HT1080 (cell line): ENCODE measurements around the gene TDRD3. TPM values are rescaled to one million over a fixed set of nuclear protein-coding genes. Genes with fewer than 3 reads are reported as not detected.
A peak's percentile ranks its signal among the peaks of the same experiment; 100 is the strongest.
"Not testable (repeated sequence)": the region's sequence is repeated elsewhere in the genome, so short reads cannot be mapped to it uniquely, and the experiment has no call there.

Experiments used
- DNase-seq: peaks from one replicate; pipeline ENCODE4 v3.0.0-alpha.2; 2015; ENCODE audit warnings: low read depth
- total RNA-seq: library from RNA; depleted of rRNA; stranded (reverse); fragments of >200 nt; shearing (Covaris generic); gene quantifications from 2 replicates; pipeline ENCODE4 v1.2.3, GENCODE V29; 2014

TDRD3 gene
- total RNA-seq, 1 experiment from 2014 or later, result 10.7 TPM

DNA sequence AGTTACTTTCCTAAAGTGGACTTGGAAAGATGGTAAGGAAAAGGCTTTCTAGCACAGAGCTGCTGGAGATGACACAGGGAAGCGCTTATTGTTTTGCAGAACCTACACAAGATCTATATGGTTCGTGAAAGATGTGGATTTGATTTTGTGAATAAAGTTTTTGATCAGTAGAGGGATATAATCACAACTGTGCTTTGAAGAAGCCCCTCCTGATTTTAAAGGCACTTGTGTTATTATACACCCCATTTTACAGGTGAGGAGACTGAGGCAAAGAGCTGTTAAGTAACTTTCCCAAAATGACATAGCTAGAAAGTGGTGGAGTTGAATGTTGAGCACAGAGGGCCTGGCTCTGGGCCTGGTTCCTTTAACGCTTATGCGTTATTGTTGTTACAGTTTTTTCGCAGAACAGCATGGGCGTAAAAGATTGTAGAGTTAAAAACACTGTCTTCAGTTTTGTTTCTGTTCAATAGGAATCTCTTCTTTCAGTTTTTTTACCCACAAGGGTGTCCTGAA, 1.4 kb downstream of the TDRD3 start:
- no peak for DNase-seq

DNA sequence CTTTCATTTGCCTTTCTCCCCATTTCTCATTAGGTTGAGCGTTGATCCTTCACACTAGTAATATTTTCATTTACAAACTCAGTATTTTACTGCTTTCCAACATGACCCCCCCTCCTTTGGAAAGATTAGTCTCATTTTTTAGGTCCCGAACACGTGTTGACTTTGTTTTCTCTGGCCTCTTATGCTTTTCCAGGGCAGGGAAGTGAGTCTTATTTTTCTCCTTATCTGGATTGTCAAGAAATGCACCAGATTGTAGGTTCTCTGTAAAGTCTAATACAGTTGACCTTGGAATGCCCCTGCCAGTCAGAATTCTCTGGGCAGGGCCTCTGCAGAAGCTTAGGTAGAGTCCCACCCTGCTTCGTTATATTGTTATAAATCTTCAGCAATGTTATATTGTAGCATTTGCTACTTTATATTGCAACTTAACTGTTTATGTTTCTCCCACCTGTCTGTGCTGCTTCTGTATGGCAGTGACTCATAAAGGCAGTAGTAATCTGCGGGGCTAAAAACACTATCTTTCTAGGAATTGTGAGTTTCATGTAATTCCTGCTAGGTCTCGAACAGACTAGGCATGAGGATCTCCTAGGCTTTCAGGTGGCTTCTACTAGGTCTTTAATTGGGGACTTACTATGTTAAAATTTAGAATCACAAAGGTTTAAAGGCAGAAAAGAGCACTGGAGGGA, 2.0 kb downstream of the TDRD3 start:
- DNase-seq, result no peak

DNA sequence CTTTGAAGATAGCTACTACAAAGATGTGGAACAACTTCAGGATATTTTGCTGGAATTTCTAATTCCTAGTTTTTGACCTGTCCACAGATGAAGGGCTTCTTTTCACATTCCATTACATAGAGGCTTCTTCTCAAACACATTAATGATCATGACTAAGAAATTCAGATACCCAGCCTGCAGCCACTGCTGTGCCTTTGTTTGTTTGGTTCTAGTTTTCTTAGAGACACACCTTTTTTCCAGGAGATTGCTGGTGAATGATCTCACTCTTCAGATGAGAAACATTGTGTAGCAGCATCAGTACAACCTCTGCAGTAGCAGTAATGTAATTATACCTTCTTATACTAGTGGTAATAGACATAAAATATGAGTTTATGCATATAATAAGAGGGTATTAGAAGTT, 5.0 kb downstream of the TDRD3 start:
- peak; percentile 20 for DNase-seq

DNA sequence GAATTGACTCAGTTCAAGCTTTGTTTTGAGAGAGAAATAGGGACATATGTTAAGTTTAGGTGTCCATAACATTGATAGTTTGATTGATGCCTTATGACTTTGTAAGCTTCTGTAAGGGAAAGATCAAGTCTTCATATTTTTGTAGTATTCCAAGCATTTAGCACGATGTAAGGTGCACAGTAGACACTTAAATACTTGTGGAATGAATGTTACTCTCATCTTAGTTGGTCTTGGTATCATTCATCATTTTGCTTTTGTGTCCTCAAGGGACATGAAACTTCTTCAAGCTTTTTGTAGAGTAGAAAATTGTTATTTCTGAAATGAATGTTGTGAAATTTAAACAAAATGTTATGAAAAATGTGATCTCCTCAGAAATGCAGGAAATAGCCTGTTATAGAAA, 10.1 kb downstream of the TDRD3 start:
- DNase-seq, result no peak

DNA sequence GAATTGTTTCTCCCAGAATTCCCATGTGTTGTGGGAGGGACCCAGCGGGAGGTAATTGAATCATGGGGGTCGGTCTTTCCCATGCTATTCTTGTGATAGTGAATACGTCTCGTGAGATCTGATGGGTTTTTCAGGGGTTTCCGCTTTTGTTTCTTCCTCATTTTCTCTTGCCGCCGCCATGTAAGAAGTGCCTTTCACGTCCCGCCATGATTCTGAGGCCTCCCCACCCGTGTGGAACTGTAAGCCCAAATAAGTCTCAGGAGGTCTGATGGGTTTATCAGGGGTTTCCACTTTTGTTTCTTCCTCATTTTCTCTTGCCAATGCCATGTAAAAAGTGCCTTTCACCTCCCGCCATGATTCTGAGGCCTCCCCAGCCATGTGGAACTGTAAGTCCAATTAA, 10.8 kb downstream of the TDRD3 start:
- DNase-seq, result not testable (repeated sequence)

DNA sequence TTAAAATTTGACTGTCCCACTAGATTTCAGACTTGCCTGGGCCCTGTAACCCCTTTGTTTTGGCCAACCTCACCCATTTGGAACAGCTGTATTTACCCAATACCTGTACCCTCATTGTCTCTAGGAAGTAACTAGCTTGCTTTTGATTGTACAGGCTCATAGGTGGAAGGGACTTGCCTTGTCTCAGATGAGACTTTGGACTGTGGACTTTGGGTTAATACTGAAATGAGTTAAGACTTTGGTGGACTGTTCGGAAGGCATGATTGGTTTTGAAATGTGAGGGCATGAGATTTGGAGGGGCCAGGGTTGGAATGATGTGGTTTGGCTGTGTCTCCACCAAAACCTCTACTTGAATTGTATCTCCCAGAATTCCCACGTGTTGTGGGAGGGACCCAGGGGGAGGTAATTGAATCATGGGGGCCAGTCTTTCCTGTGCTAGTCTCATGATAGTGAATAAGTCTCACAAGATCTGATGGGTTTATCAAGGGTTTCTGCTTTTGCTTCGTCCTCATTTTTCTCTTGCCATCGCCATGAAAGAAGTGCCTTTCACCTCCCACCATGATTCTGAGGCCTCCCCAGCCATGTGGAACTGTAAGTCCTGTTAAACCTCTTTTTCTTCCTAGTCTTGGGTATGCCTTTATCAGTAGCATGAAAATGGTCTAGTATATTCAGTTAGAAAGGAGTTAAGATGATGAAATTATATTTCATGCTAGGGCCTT, 12.7 kb downstream of the TDRD3 start:
- DNase-seq, result not testable (repeated sequence)

DNA sequence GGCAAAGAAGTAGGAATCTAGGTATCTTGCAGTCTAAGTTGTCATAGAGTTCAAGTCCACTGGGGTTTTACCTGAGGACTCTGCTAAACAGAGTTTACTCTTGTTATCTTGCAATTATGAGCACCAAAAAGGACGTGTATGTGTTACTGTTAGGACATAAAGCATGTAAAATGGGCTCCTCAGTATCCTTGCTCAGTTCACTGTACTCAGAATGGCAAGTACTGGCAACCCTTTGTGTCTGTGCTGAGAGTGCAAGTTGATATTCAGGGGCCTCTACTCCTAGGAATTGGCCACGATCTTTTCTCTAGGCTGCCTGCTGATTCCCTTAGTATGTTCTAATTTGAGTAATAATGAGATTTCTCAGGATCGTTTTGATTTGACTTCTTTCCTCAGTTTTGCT, 13.3 kb downstream of the TDRD3 start:
- DNase-seq, result no peak

DNA sequence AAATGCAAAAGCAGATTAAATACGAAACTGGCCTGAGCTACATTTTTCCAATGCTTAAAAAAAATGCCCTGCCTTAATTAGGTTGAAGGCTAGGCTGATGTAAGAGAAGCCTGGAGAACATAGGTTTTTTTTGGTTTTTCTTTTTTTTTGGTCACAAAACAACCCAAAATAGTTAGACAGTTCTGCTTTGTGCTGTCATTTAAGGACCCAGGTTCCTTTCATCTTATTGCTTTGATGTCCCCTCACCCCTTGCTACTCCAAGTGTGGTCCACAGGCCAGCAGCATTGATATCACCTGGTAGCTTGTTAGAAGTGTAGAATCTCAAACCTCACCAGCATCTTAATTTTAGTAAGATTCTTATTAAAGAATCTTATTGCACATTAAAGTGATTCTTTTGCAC, 14.4 kb downstream of the TDRD3 start:
- no peak for DNase-seq

DNA sequence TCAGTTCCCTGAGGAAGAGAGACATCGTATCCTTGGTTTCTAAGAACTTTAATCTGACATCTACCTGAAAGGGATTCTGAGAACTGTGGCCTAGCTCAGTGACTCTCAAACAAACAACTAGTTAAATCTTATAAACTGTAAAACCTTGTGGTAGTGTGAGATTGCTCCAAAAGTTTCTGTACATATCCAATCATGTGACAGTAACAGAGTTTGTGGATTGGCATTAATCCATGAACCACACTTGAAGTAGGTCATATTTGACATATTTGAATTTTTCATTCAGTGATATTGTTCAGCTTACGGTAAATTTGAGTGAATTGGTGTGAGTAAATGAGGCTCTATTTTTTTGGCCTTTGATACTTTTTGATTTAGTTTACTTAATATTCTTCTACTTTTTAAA, 15.0 kb downstream of the TDRD3 start:
- no peak for DNase-seq

DNA sequence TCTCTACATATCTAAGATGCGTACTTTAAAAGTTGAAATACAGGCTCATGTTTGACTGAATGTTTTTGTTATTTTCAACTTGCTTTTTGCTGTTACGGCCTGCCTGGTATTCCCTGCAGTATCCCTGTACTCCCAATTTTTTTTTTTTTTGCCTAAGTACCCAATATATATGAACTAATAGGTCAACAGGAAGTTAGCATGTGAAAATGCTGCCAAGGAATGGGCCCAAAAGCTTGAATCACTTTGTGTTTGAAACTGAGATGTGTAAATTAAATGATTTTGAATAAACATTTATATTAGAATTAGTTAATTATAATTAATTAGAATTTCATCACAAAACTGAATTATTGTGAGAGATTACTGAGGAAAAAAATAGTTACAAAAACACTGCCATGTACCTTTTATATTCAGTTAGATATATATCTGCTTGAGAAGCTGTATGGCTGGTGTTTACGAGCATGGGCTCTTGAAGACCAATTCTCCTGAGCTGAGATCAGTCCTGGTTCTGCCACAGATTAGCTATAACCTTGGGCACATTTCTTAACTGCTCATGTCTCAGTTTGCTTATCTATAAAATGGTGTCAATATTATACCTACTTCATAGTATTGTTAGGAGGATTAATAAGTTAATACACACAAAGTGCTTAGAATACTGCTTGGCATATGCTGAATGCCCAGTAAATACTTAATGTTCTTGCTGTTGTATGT, 16.0 kb downstream of the TDRD3 start:
- DNase-seq, result no peak

DNA sequence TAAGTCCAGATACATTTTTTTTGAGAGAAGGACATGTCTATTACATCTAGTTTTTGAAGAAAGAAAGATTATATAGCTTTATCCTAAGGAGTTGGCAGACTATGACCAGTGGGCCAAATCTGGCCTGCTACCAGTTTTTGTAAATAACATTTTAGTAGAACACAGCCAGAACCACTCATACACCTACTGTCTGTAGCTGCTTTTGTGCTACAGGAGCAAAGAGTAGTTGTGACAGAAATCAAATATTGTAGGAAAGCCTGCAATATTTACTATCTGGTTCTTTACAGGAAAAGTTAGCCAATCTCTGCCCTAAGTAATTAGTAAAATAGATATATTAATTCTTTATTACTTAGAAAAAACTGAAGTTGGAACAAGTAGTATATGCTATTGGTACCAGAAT, 17.2 kb downstream of the TDRD3 start:
- DNase-seq, result no peak

DNA sequence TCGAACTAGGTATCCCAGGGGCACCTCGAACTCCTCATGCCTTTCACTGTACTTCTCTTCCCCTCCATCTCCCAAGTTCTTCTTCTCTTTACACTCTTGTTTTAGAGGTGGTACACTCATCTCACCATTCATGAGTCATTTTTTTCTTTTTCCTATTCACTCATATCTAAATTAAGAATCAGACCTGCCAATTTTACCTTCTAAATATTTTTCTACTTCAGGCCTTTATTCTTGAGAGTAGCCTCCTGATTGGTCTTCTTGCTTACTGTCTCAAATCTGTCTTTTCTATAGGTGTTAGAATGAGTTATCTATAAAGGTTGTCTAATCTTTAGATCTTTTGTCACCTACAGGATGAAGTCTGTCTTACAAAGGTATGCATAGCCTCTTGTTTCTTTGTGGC, 20.7 kb downstream of the TDRD3 start:
- no peak for DNase-seq

DNA sequence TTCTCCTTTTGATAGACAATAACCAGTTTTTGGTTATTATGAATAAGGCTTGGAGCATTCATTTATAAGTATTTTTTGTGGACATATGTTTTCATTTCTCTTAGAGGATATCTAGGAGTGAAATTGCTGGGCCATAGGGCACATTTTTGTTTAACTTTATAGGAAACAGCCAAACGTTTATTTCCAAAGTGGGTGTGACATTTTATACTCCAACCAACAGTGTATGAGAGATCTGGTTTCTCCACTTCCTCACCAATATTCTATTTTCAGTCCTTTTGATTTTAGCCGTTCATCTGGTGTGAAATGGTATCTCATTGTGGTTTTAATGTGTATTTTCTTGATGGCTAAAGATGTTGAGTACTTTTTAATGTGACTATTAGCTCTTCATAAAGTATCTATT, 21.9 kb downstream of the TDRD3 start:
- no peak for DNase-seq

DNA sequence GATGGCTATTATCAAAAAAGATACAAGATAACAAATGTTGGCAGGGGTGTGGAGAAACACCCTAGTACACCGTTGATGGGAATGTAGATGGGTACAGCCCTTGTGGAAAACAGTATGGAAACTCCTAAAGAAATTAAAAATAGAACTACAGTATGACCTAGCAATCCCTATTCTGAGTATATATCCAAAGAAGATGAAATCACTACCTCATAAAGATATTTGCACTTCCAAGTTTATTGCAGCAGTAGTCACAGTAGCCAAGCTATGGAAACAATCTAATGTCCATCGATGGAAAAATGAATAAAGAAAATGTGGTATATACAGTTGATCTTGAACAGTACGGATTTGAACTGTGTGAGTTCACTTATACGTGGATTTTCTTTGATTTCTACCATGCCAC, 28.3 kb downstream of the TDRD3 start:
- no peak for DNase-seq

DNA sequence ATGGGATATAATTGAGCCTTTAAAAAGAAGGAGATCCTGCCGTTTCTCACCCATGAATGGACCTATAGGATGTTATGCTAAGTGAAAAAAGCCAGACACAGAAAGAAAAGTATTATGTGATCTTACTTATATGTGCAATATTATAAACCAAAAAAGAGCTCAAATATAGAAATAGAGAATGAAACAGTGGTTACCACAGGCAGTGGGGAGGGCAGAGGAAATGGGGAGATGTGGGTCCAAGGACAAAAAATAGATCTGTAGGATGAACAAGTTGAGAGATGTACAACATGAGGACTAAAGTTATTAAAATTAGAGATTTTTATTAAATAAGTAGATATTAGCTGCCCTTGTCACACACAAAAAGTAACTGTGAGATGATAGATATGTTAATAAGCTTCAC, 29.1 kb downstream of the TDRD3 start:
- DNase-seq, result no peak

DNA sequence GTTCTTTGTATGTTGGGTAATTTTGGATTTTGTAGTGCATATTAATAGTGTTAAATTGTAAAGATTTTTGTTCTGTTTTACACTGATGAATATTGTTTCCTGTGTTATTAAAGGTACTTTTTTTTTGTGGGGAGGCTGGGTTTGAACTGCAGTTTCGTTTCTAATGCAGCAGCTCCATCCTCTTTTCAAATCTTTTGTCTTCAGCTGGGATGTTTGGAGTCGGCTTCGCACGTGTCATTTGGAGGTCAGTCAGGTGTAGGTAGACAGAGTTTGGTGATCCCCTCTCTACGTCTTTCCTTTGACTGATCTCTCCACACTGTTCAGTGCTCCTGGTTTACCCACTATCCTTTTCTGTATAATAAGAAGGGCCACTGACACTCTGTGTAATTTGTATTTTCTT, 30.3 kb downstream of the TDRD3 start:
- no peak for DNase-seq

DNA sequence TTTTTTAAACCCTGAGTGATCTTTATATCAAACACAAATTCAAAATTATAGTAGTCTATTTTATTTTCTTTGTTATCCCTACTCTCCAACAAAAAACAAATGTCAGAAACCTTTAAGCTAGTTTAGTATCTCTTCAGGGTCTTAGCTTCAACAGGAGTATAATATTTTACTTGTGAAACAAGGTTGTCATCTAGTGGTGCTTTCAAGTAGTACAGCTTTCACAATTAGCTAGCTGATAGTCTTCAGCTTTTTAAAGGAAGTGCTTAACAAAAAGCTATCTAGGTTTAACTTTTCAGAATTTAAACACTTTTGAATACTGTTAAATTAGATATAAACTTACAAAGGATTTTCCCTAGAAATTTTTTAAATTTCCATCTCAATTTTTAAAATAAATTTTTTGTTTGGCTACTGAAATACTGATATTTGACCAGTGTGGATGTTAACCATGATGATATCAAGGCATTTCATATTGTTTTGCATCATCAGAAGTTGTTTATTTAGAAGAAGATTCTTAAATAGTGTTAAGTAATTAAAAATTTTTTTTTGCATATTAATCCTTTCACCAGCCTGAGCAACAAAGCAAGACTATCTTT, 34.2 kb downstream of the TDRD3 start:
- peak; percentile 57 for DNase-seq

DNA sequence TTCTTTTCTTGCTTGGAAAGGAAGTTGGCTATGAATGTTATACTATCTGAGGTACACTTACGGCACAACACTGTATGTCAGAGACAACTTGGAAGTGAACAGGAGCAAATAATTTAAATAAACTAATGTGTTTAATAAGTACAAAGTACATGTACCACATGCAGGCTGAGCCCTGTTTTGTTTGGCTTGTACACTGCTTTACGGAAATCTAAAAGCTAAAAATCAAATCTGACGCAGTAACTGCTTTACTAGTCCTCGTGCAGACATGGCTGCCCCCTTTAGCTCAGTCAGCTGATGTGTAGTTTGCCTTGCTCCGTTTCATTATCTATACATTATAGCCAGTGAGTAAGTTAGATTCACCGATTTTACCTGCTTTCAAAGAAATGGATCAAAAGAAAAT, 36.5 kb downstream of the TDRD3 start:
- no peak for DNase-seq

DNA sequence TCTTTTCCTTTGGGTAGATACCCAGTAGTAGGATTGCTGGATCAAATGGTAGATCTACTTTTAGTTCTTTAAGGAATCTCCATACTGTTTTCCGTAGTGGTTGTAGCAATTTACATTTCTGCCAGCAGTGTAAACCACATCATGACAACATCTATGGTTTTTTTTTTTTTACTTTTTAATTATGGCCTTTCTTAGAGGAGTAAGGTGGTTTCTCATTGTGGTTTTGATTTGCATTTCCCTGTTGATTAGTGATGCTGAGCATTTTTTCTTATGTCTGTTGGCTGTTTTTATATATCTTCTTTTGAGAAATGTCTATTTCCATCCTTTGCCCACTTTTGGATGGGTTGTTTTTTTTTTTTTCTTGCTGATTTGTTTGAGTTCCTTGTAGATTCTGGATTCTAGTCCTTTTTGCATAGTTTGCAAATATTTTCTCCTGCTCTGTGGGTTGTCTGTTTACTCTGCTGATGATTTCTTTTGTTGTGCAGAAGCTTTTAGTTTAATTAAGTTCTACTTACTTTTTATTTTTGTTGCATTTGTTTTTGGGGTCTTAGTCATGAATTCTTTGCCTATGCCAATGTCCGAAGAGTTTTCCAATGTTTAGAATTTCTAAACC, 38.8 kb downstream of the TDRD3 start:
- DNase-seq, result no peak

DNA sequence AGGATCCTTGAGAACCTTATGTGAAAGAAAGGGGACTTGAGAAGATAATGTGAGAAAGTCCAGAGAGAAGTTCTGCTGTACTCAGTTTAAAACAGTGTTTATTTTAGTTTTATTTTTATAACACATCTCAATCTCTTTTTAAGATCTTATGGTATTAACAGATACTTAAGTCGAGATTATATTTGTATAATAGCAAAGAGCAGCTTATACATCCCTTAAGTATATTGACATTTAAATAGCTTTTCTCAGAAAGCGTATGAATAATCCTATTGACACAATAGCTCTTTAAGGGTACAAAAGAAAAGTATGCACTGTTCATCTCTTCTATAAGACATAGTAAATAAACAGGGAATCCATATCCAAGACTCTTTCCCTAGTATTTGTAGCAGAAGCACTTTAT, 42.2 kb downstream of the TDRD3 start:
- DNase-seq, result no peak

DNA sequence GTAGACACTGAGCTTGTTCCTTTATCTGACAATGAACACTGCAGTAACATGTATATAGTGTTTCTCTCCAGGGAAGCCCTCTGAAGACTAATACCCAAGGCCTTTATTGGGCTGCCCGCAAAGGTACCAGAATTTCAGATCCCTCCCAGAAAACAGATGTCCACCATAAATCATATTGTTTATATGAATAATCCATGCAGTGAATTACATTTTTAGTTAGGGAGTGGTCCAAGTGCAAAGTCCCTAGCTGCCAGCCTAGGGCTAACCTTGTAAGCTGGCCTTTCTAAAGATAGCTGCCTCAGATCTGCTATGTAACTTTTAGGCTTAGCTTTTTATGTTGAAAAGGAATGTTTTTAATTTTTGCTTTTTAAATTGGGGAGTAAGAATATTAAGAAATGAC, 44.7 kb downstream of the TDRD3 start:
- DNase-seq, result no peak
